IMR-90 (cell line): Measurements from ENCODE around the gene TPO. TPM values are rescaled to one million over a fixed set of nuclear protein-coding genes. Genes with fewer than 3 reads are reported as not detected.

Experiments
- ATAC-seq: fragments of 200-7000 bp; cut with Tn5 transposase; 2 replicates; pipeline ENCODE4 v1.9.1; 2020; ENCODE audit warnings: low read depth, mild to moderate bottlenecking, moderate library complexity
- BruUV-seq: library from RNA; stranded (reverse); fragments of 400-500 nt; replicated peaks from 2 replicates; lab custom pipeline; 2021; lab: Mats Ljungman, UMichigan
- CTCF ChIA-PET: fragments of 300-600 bp; formaldehyde crosslinking; extraction: SDS; loops from one replicate; lab custom pipeline; 2021; ENCODE audit warnings: antibody characterized with exemption; lab: Yijun Ruan, JAX
- POLR2A ChIA-PET: fragments of 300-600 bp; sonication (Branson Sonifier 250); formaldehyde crosslinking; loops from one replicate; lab custom pipeline; 2022; ENCODE audit warnings: antibody characterized with exemption; ENCODE audit not compliant: unreplicated experiment; lab: Charles Lee
- DNase-seq: peaks from one replicate; pipeline ENCODE4 v3.0.0; 2013
- H2AFZ ChIP-seq: replicated peaks from 2 replicates; pipeline ENCODE3; 2013; ENCODE audit warnings: low read length, mild to moderate bottlenecking; ENCODE audit not compliant: poor library complexity
- H2AK5ac ChIP-seq: 2 replicates; pipeline ENCODE4 v1.6.1; 2013; ENCODE audit warnings: low read depth, low read length, inconsistent platforms
- H2AK9ac ChIP-seq: replicated peaks from 2 replicates; pipeline ENCODE3; 2013; ENCODE audit warnings: mild to moderate bottlenecking, low read depth, low read length, moderate library complexity; ENCODE audit not compliant: poor library complexity
- H2BK120ac ChIP-seq: 2 replicates; pipeline ENCODE4 v1.6.1; 2013; ENCODE audit warnings: low read depth, low read length, inconsistent platforms
- H2BK15ac ChIP-seq: 3 replicates; pipeline ENCODE4 v1.6.1; 2013; ENCODE audit warnings: low read depth, low read length, inconsistent platforms
- H2BK20ac ChIP-seq: 2 replicates; pipeline ENCODE4 v1.6.1; 2013; ENCODE audit warnings: low read depth, mild to moderate bottlenecking, inconsistent platforms, low read length, moderate library complexity
- H2BK5ac ChIP-seq: 2 replicates; pipeline ENCODE4 v1.6.1; 2013; ENCODE audit warnings: mild to moderate bottlenecking, low read depth, low read length, inconsistent platforms; ENCODE audit not compliant: poor library complexity, severe bottlenecking
- H3K14ac ChIP-seq: replicated peaks from 2 replicates; pipeline ENCODE4 v1.6.1; 2013; ENCODE audit warnings: low read depth, low read length, inconsistent platforms
- H3K18ac ChIP-seq: 2 replicates; pipeline ENCODE4 v1.6.1; 2013; ENCODE audit warnings: low read depth, low read length, control low read depth
- H3K23ac ChIP-seq: 2 replicates; pipeline ENCODE4 v1.6.1; 2013; ENCODE audit warnings: low read depth, low read length, inconsistent platforms
- H3K27ac ChIP-seq: 2 replicates; pipeline ENCODE4 v1.5.1; 2013; ENCODE audit warnings: mild to moderate bottlenecking, control low read depth, low read length; ENCODE audit not compliant: insufficient read depth
- H3K27me3 ChIP-seq: 2 replicates; pipeline ENCODE4 v1.6.1; 2013; ENCODE audit warnings: low read length; ENCODE audit not compliant: control insufficient read depth, insufficient read depth
- H3K36me3 ChIP-seq: 2 replicates; pipeline ENCODE4 v1.6.1; 2013; ENCODE audit warnings: low read length, mixed read lengths; ENCODE audit not compliant: control insufficient read depth, insufficient read depth
- H3K4ac ChIP-seq: 2 replicates; pipeline ENCODE4 v1.6.1; 2013; ENCODE audit warnings: low read depth, low read length, inconsistent platforms
- H3K4me1 ChIP-seq: 2 replicates; pipeline ENCODE4 v1.6.1; 2013; ENCODE audit warnings: low read length, mixed read lengths; ENCODE audit not compliant: control insufficient read depth, insufficient read depth
- H3K4me2 ChIP-seq: 2 replicates; pipeline ENCODE4 v1.6.1; 2013; ENCODE audit warnings: low read depth, mild to moderate bottlenecking, control low read depth, low read length, moderate library complexity
- H3K4me3 ChIP-seq: 2 replicates; pipeline ENCODE4 v1.5.1; 2013; ENCODE audit warnings: low read depth, mild to moderate bottlenecking, control low read depth, low read length, moderate library complexity; ENCODE audit not compliant: insufficient read depth
- H3K56ac ChIP-seq: 2 replicates; pipeline ENCODE4 v1.6.1; 2013; ENCODE audit warnings: low read length, inconsistent platforms; ENCODE audit not compliant: insufficient read depth; ENCODE audit errors: extremely low read depth
- H3K79me1 ChIP-seq, 2 experiments: 2 replicates each; pipeline ENCODE4 v1.6.1; 2013; ENCODE audit warnings: low read length in 2 of 2, inconsistent platforms in 1 of 2, low read depth in 1 of 2
- H3K9ac ChIP-seq: 2 replicates; pipeline ENCODE4 v1.6.1; 2013; ENCODE audit warnings: low read depth, low read length, control low read depth
- H3K9me1 ChIP-seq: 2 replicates; pipeline ENCODE4 v1.6.1; 2013; ENCODE audit warnings: low read length, inconsistent platforms; ENCODE audit not compliant: insufficient read depth
- H3K9me3 ChIP-seq: 2 replicates; pipeline ENCODE4 v1.6.1; 2013; ENCODE audit warnings: low read length; ENCODE audit not compliant: control insufficient read depth, insufficient read depth
- H4K20me1 ChIP-seq: 2 replicates; pipeline ENCODE4 v1.6.1; 2013; ENCODE audit warnings: low read length, inconsistent platforms; ENCODE audit not compliant: insufficient read depth
- H4K5ac ChIP-seq: 2 replicates; pipeline ENCODE4 v1.6.1; 2013; ENCODE audit warnings: mild to moderate bottlenecking, low read depth, low read length, control low read depth
- H4K8ac ChIP-seq, 2 experiments: 2 replicates each; pipeline ENCODE4 v1.6.1; 2013; ENCODE audit warnings: low read depth in 2 of 2, low read length in 2 of 2, control low read depth in 1 of 2, inconsistent platforms in 1 of 2
- H4K91ac ChIP-seq: 2 replicates; pipeline ENCODE4 v1.6.1; 2013; ENCODE audit warnings: low read depth, low read length, inconsistent platforms; ENCODE audit not compliant: insufficient read depth
- BHLHE40 ChIP-seq: fragments of 150-350 bp; IDR thresholded peaks from 2 replicates; pipeline ENCODE4 v1.6.1; 2016; ENCODE audit warnings: mild to moderate bottlenecking, low read depth, low read length
- CEBPB ChIP-seq: IDR thresholded peaks from 2 replicates; pipeline ENCODE4 v1.6.1; 2012; ENCODE audit warnings: low read depth, low read length, improper control_type of control experiment
- CHD1 ChIP-seq: IDR thresholded peaks from 2 replicates; pipeline ENCODE4 v1.6.1; 2012; ENCODE audit warnings: low read depth, low read length, improper control_type of control experiment
- POLR2A ChIP-seq: IDR thresholded peaks from 2 replicates; pipeline ENCODE4 v1.6.1; 2012; ENCODE audit warnings: mild to moderate bottlenecking, low read depth, low read length
- WGBS, 2 experiments: methylation state at CpG; one replicate each; pipeline versions ENCODE4 v1.1.5 to v1.1.7; 2013; ENCODE audit warnings: missing lambda C conversion rate in 2 of 2; ENCODE audit not compliant: insufficient read length in 1 of 2; ENCODE audit errors: extremely low coverage in 2 of 2; 5-methylcytosine and 5-hydroxymethylcytosine counted together
- dilution Hi-C: fragments of 300-500 bp; cut with HindIII; formaldehyde crosslinking; loops from one replicate; pipeline ENCODE4 v1.14.3; 2018; ENCODE audit warnings: low sequenced_read_pairs; ENCODE audit not compliant: unreplicated experiment
- in situ Hi-C: fragments of 300-500 bp; cut with MboI; formaldehyde crosslinking; loops from 3 replicates; pipeline ENCODE4 v1.14.3; 2019; ENCODE audit warnings: low sequenced_read_pairs, inconsistent platforms, mixed read lengths
- intact Hi-C: fragments of 100-400 bp; cut with micrococcal nuclease; formaldehyde crosslinking; loops from 2 replicates; pipeline ENCODE4 v1.10.0; 2022
- polyA plus RNA-seq, 3 experiments: library from polyadenylated mRNA; depleted of rRNA; stranded (reverse); fragments of >200 nt; gene quantifications; 2 replicates each; pipeline ENCODE4 v1.2.3, GENCODE V29; 2012; ENCODE audit warnings: low replicate concordance in 1 of 3
- total RNA-seq: library from RNA; depleted of rRNA; stranded (reverse); fragments of >200 nt; gene quantifications from 2 replicates; pipeline ENCODE4 v1.2.3, GENCODE V29; 2012

The TPO gene
- total and polyA plus RNA-seq, 2 of the 4 experiments (the other 2 are of a cell fraction): not detected

- H3K14ac ChIP-seq: no peak overlapping the region
- no peak overlapping the region for H3K9ac ChIP-seq
- peaks cover 5% of the 10 kb centered on the region; the same call in 1 of the 2 replicates for H3K27me3 ChIP-seq
- no peak overlapping the region for H3K4ac ChIP-seq
- no peak for DNase-seq
- H3K4me3 ChIP-seq: no peak overlapping the region
- no peak overlapping the region for H4K8ac ChIP-seq
- H3K9me3 ChIP-seq: no peaks in the 10 kb centered on the region
- no peaks in the 10 kb centered on the region for H3K79me1 ChIP-seq
- no peak overlapping the region for H4K5ac ChIP-seq
- WGBS, 2 experiments: 32% methylated on average over 4 of the region's 21 CpGs; no CpG with 5 or more reads in 1 of the 2 experiments
- no peak for ATAC-seq
- no peak overlapping the region for H2BK15ac ChIP-seq
- no peak overlapping the region for H2BK20ac ChIP-seq
- in situ Hi-C loops (no loop called here), dilution Hi-C loops (no loop called here), intact Hi-C loops (no loop called here)
- H4K20me1 ChIP-seq: no peaks in the 10 kb centered on the region
- H2AK5ac ChIP-seq: no peak overlapping the region
- H2BK5ac ChIP-seq: no peak overlapping the region
- no peaks in the 10 kb centered on the region for H3K4me1 ChIP-seq
- no peak for TF ChIP-seq POLR2A
- TF ChIP-seq BHLHE40: no peak
- TF ChIP-seq CHD1: no peak
- TF ChIP-seq CEBPB: no peak
- POLR2A ChIA-PET: no interaction called here
- no peaks in the 10 kb centered on the region for H3K36me3 ChIP-seq
- no peak overlapping the region for H3K56ac ChIP-seq
- CTCF ChIA-PET: no interaction called here
- no peak overlapping the region for H2BK120ac ChIP-seq
- H3K23ac ChIP-seq: no peak overlapping the region
- H3K18ac ChIP-seq: no peak overlapping the region
- H4K91ac ChIP-seq: no peak overlapping the region
- H2AK9ac ChIP-seq: no peak overlapping the region
- no peak overlapping the region for H3K4me2 ChIP-seq
- no peak overlapping the region for H2AFZ ChIP-seq
- no peaks in the 10 kb centered on the region for H3K9me1 ChIP-seq
- no peak overlapping the region for H3K27ac ChIP-seq
- BruUV-seq: no TSS peak
These were observed 108.1 kb downstream of the TPO start for GRCh38 chr2:1521191-1521877.
